Gastrocnemius medialis (tissue), 4 donors: ENCODE results near the gene DNAJC8. TPM values are rescaled to one million over a fixed set of nuclear protein-coding genes. Genes with fewer than 3 reads are reported as not detected.

Experiments
- ATAC-seq, 2 donors: fragments of 150-250 bp; one replicate each; pipeline ENCODE4 v1.9.1; 2016
- DNase-seq, 2 donors: peaks; one replicate each; pipeline ENCODE4 v3.0.0-alpha.2; 2019
- H3K27ac ChIP-seq, 4 donors: fragments of 200-600 bp; sonication (generic); 1 replicate in 1 of 4; 2 replicates in 3 of 4; pipeline ENCODE4 v1.5.1; 2016 to 2018; ENCODE audit warnings: mild to moderate bottlenecking in 2 of 4, moderate library complexity in 1 of 4
- H3K27me3 ChIP-seq, 3 donors: fragments of 200-600 bp; sonication (generic) in 2 of 3; 1 replicate in 1 of 3; 2 replicates in 2 of 3; pipeline versions ENCODE4 v1.5.1 to v1.6.0; 2016 to 2019; ENCODE audit warnings: mild to moderate bottlenecking in 1 of 3, moderate library complexity in 1 of 3
- H3K36me3 ChIP-seq, 2 donors: fragments of 200-600 bp; sonication (generic) in 1 of 2; one replicate each; pipeline ENCODE4 v1.5.1; 2017 to 2018
- H3K4me1 ChIP-seq, 2 donors: fragments of 200-600 bp; sonication (generic) in 1 of 2; one replicate each; pipeline ENCODE4 v1.5.1; 2016 to 2017; ENCODE audit warnings: mild to moderate bottlenecking in 2 of 2
- H3K4me3 ChIP-seq, 4 donors: fragments of 200-600 bp; sonication (generic) in 3 of 4; 1 replicate in 1 of 4; 2 replicates in 3 of 4; pipeline ENCODE4 v1.5.1; 2016 to 2019; ENCODE audit warnings: mild to moderate bottlenecking in 2 of 4
- H3K9me3 ChIP-seq, 3 donors: fragments of 200-600 bp; sonication (generic) in 2 of 3; 1 replicate in 1 of 3; 2 replicates in 2 of 3; pipeline ENCODE4 v1.5.1; 2016 to 2019
- POLR2A ChIP-seq, 2 donors: fragments of 450-650 bp; IDR thresholded peaks; one replicate each; pipeline ENCODE4 v1.6.1; 2017; ENCODE audit warnings: antibody characterized with exemption in 2 of 2, mild to moderate bottlenecking in 2 of 2, moderate library complexity in 2 of 2
- in situ Hi-C, 4 donors: fragments of 200-750 bp; cut with MboI; loops; one replicate each; pipeline versions ENCODE4 v1.15.0 to v1.8.0; 2017; ENCODE audit warnings: low sequenced_read_pairs in 4 of 4
- intact Hi-C: fragments of 100-400 bp; cut with DNase I; formaldehyde crosslinking; loops from one replicate; pipeline ENCODE4 v1.15.1; 2023; ENCODE audit warnings: low total_unique reads
- total RNA-seq, 4 donors: library from RNA; depleted of rRNA; stranded (reverse); fragments of >200 nt; gene quantifications; one replicate each; pipeline versions ENCODE4 v1.1.0 to v1.2.3, GENCODE V29; 2016
- TF ChIP-seq, protein P1 (sequence below), 5 experiments: fragments of 450-650 bp in 3 of 5; fragments of 200-600 bp in 2 of 5; sonication (generic) in 2 of 5; IDR thresholded peaks in 4 of 5; conservative IDR thresholded peaks in 1 of 5; 1 replicate in 4 of 5; 2 replicates in 1 of 5; pipeline ENCODE4 v1.5.1; 2016 to 2019; ENCODE audit warnings: antibody characterized with exemption in 5 of 5, mild to moderate bottlenecking in 3 of 5, moderate library complexity in 3 of 5

DNAJC8 gene
- total RNA-seq, 4 donors from 2014 or later: 37.6 to 56.1 (median 51.2) TPM

DNA sequence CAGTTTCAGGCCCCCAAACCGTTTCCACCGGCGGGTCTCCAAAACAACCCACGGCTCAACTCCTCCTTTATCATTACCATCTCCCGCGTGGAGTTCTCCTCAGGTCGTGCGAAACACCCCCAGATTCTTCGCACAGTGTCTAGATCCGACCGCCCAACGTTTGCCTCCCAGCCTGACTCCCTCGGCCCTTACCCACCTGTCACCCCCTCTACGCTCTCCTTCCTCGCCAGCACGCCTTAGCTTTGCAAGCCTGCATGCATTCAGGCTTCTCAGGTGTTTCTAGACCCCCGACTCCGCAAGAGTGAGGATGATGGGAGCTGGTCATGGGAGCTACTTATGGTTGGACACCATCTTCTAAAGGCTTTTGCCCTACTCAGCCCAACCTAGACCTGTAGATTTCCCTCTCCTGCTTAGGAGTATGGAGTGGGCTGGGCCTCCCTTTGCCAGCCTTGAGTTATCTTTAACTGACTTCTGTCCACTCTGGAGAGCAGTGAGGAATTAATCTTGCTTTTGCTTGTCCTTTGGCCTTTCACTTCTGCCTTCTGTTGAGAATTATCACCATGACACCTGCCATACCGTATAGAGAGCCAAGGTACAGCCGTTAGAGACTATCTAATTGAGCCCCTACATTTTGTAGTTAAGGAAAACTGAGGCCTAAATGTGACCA lies 4.0 kb upstream of the DNAJC8 start:
- Histone ChIP-seq H3K36me3 (peaks cover 0 to 7% of the 10 kb centered on the region in 2 donors), H3K27ac (peak overlapping the region; percentile 94 to 99 (median 95)), H3K4me3 (peak overlapping the region; percentile 86 to 99 (median 94)), H3K27me3 (no peaks in the 10 kb centered on the region), H3K4me1 (peaks cover 37 to 45% of the 10 kb centered on the region in 2 donors), H3K9me3 (no peaks in the 10 kb centered on the region)
- no peak for TF ChIP-seq POLR2A (IDR thresholded peaks at IDR 0.05)
- TF ChIP-seq, protein P1, sequence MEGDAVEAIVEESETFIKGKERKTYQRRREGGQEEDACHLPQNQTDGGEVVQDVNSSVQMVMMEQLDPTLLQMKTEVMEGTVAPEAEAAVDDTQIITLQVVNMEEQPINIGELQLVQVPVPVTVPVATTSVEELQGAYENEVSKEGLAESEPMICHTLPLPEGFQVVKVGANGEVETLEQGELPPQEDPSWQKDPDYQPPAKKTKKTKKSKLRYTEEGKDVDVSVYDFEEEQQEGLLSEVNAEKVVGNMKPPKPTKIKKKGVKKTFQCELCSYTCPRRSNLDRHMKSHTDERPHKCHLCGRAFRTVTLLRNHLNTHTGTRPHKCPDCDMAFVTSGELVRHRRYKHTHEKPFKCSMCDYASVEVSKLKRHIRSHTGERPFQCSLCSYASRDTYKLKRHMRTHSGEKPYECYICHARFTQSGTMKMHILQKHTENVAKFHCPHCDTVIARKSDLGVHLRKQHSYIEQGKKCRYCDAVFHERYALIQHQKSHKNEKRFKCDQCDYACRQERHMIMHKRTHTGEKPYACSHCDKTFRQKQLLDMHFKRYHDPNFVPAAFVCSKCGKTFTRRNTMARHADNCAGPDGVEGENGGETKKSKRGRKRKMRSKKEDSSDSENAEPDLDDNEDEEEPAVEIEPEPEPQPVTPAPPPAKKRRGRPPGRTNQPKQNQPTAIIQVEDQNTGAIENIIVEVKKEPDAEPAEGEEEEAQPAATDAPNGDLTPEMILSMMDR (IDR thresholded peaks at IDR 0.05 in 4 of 5, conservative IDR thresholded peaks at IDR 0.05 in 1 of 5): no peak
- intact Hi-C loops (no loop called here), in situ Hi-C loops (no loop called here)
- DNase-seq: no peak
- peak in 1 of 2 donors; percentile 1 for ATAC-seq

DNA sequence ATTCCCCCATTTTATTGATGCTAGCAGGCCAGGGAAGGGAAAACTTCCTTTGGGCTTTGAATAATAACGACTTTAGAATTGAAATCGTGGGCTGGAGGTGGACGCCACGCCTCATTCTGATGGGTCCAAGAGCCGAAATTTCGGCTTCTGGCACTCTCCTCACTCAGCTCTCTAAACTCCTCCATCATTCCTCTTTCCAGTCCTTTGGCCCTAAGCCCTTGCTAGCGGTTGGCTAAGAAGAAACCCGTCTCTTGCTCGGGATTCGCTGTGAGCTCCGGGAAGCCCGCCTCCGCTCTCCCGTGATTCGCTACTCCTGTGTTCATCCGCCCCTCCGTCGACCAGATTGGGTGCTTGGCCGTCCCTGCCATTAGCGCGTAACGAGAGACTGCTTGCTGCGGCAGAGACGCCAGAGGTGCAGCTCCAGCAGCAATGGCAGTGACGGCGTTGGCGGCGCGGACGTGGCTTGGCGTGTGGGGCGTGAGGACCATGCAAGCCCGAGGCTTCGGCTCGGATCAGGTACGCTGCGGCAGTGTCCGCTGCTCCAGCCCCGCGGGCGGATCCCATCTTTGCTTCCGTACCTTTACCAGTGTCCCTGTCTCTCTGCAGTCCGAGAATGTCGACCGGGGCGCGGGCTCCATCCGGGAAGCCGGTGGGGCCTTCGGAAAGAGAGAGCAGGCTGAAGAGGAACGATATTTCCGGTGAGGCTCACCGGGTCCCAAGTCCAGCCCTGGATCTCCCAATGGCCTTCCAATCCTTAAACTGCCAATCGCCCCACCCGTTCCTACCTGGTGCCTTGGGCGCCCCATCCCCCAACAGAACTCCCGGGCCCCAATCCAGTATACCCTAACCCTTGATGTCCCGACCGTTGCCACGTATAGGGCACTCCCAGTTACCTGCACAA lies 3.2 kb upstream of the DNAJC8 start, which contains the start of gene ATP5IF1:
Gene ATP5IF1 (plus strand): TSS at position 370 of the 901 bp plus-strand sequence. CDS start 60 bp downstream, at position 430.
- Histone ChIP-seq H3K4me1 (peaks cover 42 to 46% of the 10 kb centered on the region in 2 donors), H3K36me3 (peaks cover 0 to 7% of the 10 kb centered on the region in 2 donors), H3K27ac (peak within 1 kb of the TSS; percentile 94 to 99 (median 95)), H3K27me3 (no peaks in the 10 kb centered on the region), H3K9me3 (no peaks in the 10 kb centered on the region), H3K4me3 (peak within 1 kb of the TSS; percentile 86 to 99 (median 94))
- intact Hi-C loops: no loop called here
- TF ChIP-seq, protein P1 (IDR thresholded peaks at IDR 0.05 in 4 of 5, conservative IDR thresholded peaks at IDR 0.05 in 1 of 5): peak in 1 of 5 experiments; percentile 21
- peak; percentile 96 to 97 for TF ChIP-seq POLR2A (IDR thresholded peaks at IDR 0.05)
- in situ Hi-C loops: no loop called here
- DNase-seq: peak; percentile 99
- peak; percentile 91 to 92 for ATAC-seq

DNA sequence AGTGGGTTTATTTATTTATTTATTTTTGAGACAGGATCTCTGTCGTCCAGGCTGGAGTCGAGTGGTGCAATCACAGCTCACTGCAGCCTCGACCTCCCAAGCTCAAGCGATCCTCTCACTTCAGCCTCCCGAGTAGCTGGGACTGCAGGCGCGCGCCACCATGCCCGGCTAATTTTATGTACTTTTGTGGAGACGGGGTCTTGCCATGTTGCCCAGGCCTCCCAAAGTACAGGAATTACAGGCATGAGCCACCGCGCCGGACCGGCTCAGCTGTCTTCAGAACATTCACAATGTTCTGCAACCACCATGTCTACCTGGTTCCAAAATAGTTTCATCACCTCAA lies 406 bp upstream of the DNAJC8 start:
- peaks cover 0 to 23% of the 10 kb centered on the region in 2 donors for H3K36me3 ChIP-seq
- peaks cover 33 to 37% of the 10 kb centered on the region in 2 donors for H3K4me1 ChIP-seq
- peak overlapping the region; percentile 89 to 94 (median 90) for H3K27ac ChIP-seq
- no peaks in the 10 kb centered on the region for H3K9me3 ChIP-seq
- ATAC-seq (no peak), DNase-seq (no peak)
- no peaks in the 10 kb centered on the region for H3K27me3 ChIP-seq
- H3K4me3 ChIP-seq: peak overlapping the region; percentile 76 to 95 (median 92)
- TF ChIP-seq POLR2A (IDR thresholded peaks at IDR 0.05): no peak
- TF ChIP-seq, protein P1 (IDR thresholded peaks at IDR 0.05 in 4 of 5, conservative IDR thresholded peaks at IDR 0.05 in 1 of 5): no peak
- intact Hi-C loops: no loop called here
- in situ Hi-C loops: no loop called here

DNA sequence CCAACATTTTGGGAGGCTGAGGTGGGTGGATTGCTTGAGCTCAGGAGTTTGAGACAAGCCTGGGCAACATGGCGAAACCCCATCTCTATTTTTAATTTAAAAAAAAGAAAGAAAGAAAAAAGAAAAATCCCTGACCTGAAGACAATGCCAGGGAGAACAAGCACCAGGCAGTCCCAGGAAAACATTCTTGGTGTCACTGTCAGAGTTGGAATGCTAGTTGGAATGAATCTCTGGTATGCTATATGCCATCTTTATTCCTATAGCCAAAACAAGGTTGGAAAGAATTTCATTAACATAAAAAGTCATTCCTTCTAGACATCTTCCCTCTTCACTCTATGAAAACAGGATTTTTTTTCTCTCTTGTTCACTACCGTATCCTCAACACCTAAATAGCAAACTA lies 2.8 kb downstream of the DNAJC8 start:
- in situ Hi-C loops (no loop called here), intact Hi-C loops (no loop called here)
- no peak for ATAC-seq
- H3K4me1 ChIP-seq: peaks cover 15 to 20% of the 10 kb centered on the region in 2 donors
- no peak overlapping the region for H3K27ac ChIP-seq
- H3K9me3 ChIP-seq: no peaks in the 10 kb centered on the region
- TF ChIP-seq, protein P1 (IDR thresholded peaks at IDR 0.05 in 4 of 5, conservative IDR thresholded peaks at IDR 0.05 in 1 of 5): no peak
- no peak for TF ChIP-seq POLR2A (IDR thresholded peaks at IDR 0.05)
- no peak for DNase-seq
- H3K36me3 ChIP-seq: peaks cover 3 to 49% of the 10 kb centered on the region in 2 donors
- no peak overlapping the region for H3K4me3 ChIP-seq
- H3K27me3 ChIP-seq: no peaks in the 10 kb centered on the region
